Astrocyte of the hippocampus (primary cell): ENCODE data around the gene TMC5.
"Not testable (repeated sequence)": the region's sequence is repeated elsewhere in the genome, so short reads cannot be mapped to it uniquely, and the experiment has no call there.

Experiments
- DNase-seq: peaks from one replicate; pipeline ENCODE4 v3.0.0; 2011; ENCODE audit warnings: low read depth, low spot score

TMC5 gene

GRCh38 chr16:19532601-19533000 is 114.9 kb downstream of the TMC5 start:
- no peak for DNase-seq

GRCh38 chr16:19540241-19540970 is 122.7 kb downstream of the TMC5 start:
- DNase-seq, result no peak

GRCh38 chr16:19542138-19542821 is 124.6 kb downstream of the TMC5 start:
- no peak for DNase-seq

GRCh38 chr16:19543278-19543996 is 125.8 kb downstream of the TMC5 start:
- not testable (repeated sequence) for DNase-seq

- DNase-seq, result no peak
Observed at GRCh38 chr16:19548144-19548543, 130.5 kb downstream of the TMC5 start.
